ENCODE results near the gene MTOR. TPM values are rescaled to one million over a fixed set of nuclear protein-coding genes. Genes with fewer than 3 reads are reported as not detected.

The MTOR gene
- total and polyA plus RNA-seq, 2 donors (not counting 3 experiments of a cell fraction or from before 2014, with no cell fraction given) = 33.5 to 50.4 TPM

DNA sequence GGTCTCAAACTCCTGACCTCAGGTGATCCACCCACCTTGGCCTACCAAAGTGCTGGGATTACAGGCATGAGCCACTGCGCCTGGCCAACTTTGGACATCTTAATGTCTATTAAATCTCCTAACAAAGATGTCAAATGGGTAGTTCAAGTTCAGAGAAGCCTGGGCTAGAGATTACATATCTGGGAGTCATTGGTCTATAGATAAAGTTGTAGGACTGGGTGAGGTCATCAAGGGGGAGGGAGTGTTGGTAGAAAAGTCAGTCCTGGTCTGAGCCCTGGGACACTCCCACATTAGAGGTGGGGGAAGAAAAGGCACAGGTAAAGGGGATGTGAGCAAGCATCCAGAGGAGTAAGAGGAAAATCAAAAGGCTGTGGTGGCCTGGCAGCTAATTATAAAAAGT lies 17.3 kb upstream of the MTOR start:
- dilution Hi-C loops (cut with MboI; ENCODE audit: extremely low pct_ligation_motif_present, low sequenced_read_pairs) (no loop called here), intact Hi-C loops (cut with micrococcal nuclease) (loop anchor here (10.0 kb wide), 2 partner anchors 455 to 525 kb away; partner anchors contain the start of genes AGTRAP, CLCN6 and MTHFR)
- Histone ChIP-seq H3K27ac (ENCODE audit: insufficient read depth, low read depth, low read length) (no peak overlapping the region), H3K27me3 (ENCODE audit: control insufficient read depth in 2 of 2, insufficient read depth in 2 of 2, low read length in 2 of 2) (no peaks in the 10 kb centered on the region), H3K9me3 (replicated peaks; ENCODE audit: control insufficient read depth, insufficient read depth, low read length) (no peaks in the 10 kb centered on the region), H3K79me2 (ENCODE audit: control insufficient read depth, insufficient read depth, low read length) (peaks cover 15% of the 10 kb centered on the region), H2AFZ (ENCODE audit: low read depth, low read length) (no peak overlapping the region), H3K9ac (replicated peaks; ENCODE audit: extremely low read depth, insufficient read depth, low read length) (no peak overlapping the region), H3K4me3 (replicated peaks in 1 of 3; ENCODE audit: insufficient read depth in 1 of 3, low read depth in 1 of 3, low read length in 3 of 3) (no peak overlapping the region), H3K9me1 (replicated peaks; ENCODE audit: control insufficient read depth, extremely low read depth, insufficient read depth, low read length) (no peaks in the 10 kb centered on the region), H3K4me2 (ENCODE audit: insufficient read depth, low read length) (no peak overlapping the region), H3K4me1 (ENCODE audit: control insufficient read depth, extremely low read depth, insufficient read depth, low read length) (peaks cover 22% of the 10 kb centered on the region), H4K20me1 (replicated peaks; ENCODE audit: control insufficient read depth, extremely low read depth, insufficient read depth, low read length) (peaks cover 2% of the 10 kb centered on the region), H3K36me3 (ENCODE audit: control insufficient read depth in 2 of 2, extremely low read depth in 1 of 2, insufficient read depth in 2 of 2, low read length in 2 of 2) (no peaks in the 10 kb centered on the region)
- ChIA-PET CTCF (interaction anchor here (1.6 kb wide), 1 partner anchor 14 kb away, joined by 3 read pairs; no protein-coding TSS in a partner anchor), POLR2A (no interaction called here)
- no peak for FAIRE-seq
- DNase-seq (ENCODE audit: low read depth, low spot score) = no peak
- TF ChIP-seq FOS (IDR thresholded peaks at IDR 0.05; ENCODE audit: borderline replicate concordance, insufficient read depth, low read length) (no peak), POLR2AphosphoS5 (IDR thresholded peaks at IDR 0.05; ENCODE audit: insufficient read depth, low read depth, low read length) (no peak)
- BruUV-seq (replicated peaks) = no TSS peak

DNA sequence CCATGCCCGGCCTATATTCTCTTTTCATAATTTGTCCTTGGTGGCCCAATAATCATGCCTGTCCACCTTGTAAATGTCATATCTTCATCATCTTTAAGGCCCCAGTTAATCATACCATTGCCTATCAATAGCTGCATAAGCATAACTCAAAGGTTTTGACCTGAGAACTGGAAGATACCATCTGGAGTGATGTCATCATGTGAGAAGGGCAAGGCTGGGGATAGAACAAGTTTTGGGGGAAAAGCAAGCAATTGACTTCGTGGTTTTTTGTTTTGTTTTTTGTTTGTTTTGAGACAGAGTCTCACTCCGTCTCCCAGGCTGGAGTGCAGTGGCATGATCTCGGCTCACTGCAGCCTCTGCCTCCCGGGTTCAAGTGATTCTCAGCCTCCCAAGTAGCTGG lies 16.8 kb upstream of the MTOR start:
- intact Hi-C loops (cut with micrococcal nuclease) (loop anchor here (10.0 kb wide), 2 partner anchors 456 to 526 kb away; partner anchors contain the start of genes AGTRAP, CLCN6 and MTHFR), dilution Hi-C loops (cut with MboI; ENCODE audit: extremely low pct_ligation_motif_present, low sequenced_read_pairs) (no loop called here)
- no peaks in the 10 kb centered on the region for H3K9me1 ChIP-seq (replicated peaks; ENCODE audit: control insufficient read depth, extremely low read depth, insufficient read depth, low read length)
- no peaks in the 10 kb centered on the region for H3K27me3 ChIP-seq (ENCODE audit: control insufficient read depth in 2 of 2, insufficient read depth in 2 of 2, low read length in 2 of 2)
- POLR2A ChIA-PET = no interaction called here
- no peak overlapping the region for H3K4me3 ChIP-seq (replicated peaks in 1 of 3; ENCODE audit: insufficient read depth in 1 of 3, low read depth in 1 of 3, low read length in 3 of 3)
- no peaks in the 10 kb centered on the region for H3K9me3 ChIP-seq (replicated peaks; ENCODE audit: control insufficient read depth, insufficient read depth, low read length)
- no peak for DNase-seq (ENCODE audit: low read depth, low spot score)
- no peak overlapping the region for H2AFZ ChIP-seq (ENCODE audit: low read depth, low read length)
- TF ChIP-seq, protein P1, sequence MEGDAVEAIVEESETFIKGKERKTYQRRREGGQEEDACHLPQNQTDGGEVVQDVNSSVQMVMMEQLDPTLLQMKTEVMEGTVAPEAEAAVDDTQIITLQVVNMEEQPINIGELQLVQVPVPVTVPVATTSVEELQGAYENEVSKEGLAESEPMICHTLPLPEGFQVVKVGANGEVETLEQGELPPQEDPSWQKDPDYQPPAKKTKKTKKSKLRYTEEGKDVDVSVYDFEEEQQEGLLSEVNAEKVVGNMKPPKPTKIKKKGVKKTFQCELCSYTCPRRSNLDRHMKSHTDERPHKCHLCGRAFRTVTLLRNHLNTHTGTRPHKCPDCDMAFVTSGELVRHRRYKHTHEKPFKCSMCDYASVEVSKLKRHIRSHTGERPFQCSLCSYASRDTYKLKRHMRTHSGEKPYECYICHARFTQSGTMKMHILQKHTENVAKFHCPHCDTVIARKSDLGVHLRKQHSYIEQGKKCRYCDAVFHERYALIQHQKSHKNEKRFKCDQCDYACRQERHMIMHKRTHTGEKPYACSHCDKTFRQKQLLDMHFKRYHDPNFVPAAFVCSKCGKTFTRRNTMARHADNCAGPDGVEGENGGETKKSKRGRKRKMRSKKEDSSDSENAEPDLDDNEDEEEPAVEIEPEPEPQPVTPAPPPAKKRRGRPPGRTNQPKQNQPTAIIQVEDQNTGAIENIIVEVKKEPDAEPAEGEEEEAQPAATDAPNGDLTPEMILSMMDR (IDR thresholded peaks at IDR 0.05; ENCODE audit: extremely low read depth in 1 of 2, insufficient read depth in 1 of 2, low read depth in 1 of 2, low read length in 2 of 2) = no peak
- no peak for TF ChIP-seq MYC (IDR thresholded peaks at IDR 0.05; ENCODE audit: low read depth, low read length)
- no peak for TF ChIP-seq POLR2A (IDR thresholded peaks at IDR 0.05; ENCODE audit: low read depth, low read length)
- no peak for TF ChIP-seq EZH2 (IDR thresholded peaks at IDR 0.05; ENCODE audit: borderline replicate concordance, low read depth, low read length, severe bottlenecking)
- TF ChIP-seq, protein P2, sequence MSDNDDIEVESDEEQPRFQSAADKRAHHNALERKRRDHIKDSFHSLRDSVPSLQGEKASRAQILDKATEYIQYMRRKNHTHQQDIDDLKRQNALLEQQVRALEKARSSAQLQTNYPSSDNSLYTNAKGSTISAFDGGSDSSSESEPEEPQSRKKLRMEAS (IDR thresholded peaks at IDR 0.05; ENCODE audit: insufficient read depth, insufficient read length) = no peak
- no peak for TF ChIP-seq JUN (IDR thresholded peaks at IDR 0.05; ENCODE audit: borderline replicate concordance, insufficient read depth, insufficient read length, low read depth)
- no peak for TF ChIP-seq GATA2 (IDR thresholded peaks at IDR 0.05; ENCODE audit: insufficient read depth, insufficient read length, low read depth, low read length)
- TF ChIP-seq POLR2AphosphoS5 (IDR thresholded peaks at IDR 0.05; ENCODE audit: insufficient read depth, low read depth, low read length) = no peak
- TF ChIP-seq FOS (IDR thresholded peaks at IDR 0.05; ENCODE audit: borderline replicate concordance, insufficient read depth, low read length) = no peak
- no peak overlapping the region for H3K9ac ChIP-seq (replicated peaks; ENCODE audit: extremely low read depth, insufficient read depth, low read length)
- no peak for FAIRE-seq
- peaks cover 2% of the 10 kb centered on the region for H4K20me1 ChIP-seq (replicated peaks; ENCODE audit: control insufficient read depth, extremely low read depth, insufficient read depth, low read length)
- peaks cover 17% of the 10 kb centered on the region for H3K79me2 ChIP-seq (ENCODE audit: control insufficient read depth, insufficient read depth, low read length)
- peaks cover 23% of the 10 kb centered on the region for H3K4me1 ChIP-seq (ENCODE audit: control insufficient read depth, extremely low read depth, insufficient read depth, low read length)
- BruUV-seq (replicated peaks) = no TSS peak
- H3K4me2 ChIP-seq (ENCODE audit: insufficient read depth, low read length) = no peak overlapping the region
- CTCF ChIA-PET = no interaction called here
- no peaks in the 10 kb centered on the region for H3K36me3 ChIP-seq (ENCODE audit: control insufficient read depth in 2 of 2, extremely low read depth in 1 of 2, insufficient read depth in 2 of 2, low read length in 2 of 2)
- no peak overlapping the region for H3K27ac ChIP-seq (ENCODE audit: insufficient read depth, low read depth, low read length)

Data from endothelial cell of umbilical vein (primary cell).